Stimulated activated CD8-positive, alpha-beta memory T cell treated with anti-CD3 and anti-CD28 coated beads, Interleukin-7, amount 100 ng/mL, for 48 hours (primary cell): ENCODE measurements around the gene AMIGO1.
"Not testable (repeated sequence)": the region's sequence is repeated elsewhere in the genome, so short reads cannot be mapped to it uniquely, and the experiment has no call there.

Source experiments
- DNase-seq, 2 donors: peaks; one replicate each; pipeline ENCODE4 v3.0.0-alpha.2; 2020; ENCODE audit warnings: low read depth in 1 of 2; ENCODE audit errors: extremely low read depth in 1 of 2

The AMIGO1 gene

GRCh38 chr1:109485001-109485400 is 24.5 kb downstream of the AMIGO1 start:
- no peak for DNase-seq

DNA sequence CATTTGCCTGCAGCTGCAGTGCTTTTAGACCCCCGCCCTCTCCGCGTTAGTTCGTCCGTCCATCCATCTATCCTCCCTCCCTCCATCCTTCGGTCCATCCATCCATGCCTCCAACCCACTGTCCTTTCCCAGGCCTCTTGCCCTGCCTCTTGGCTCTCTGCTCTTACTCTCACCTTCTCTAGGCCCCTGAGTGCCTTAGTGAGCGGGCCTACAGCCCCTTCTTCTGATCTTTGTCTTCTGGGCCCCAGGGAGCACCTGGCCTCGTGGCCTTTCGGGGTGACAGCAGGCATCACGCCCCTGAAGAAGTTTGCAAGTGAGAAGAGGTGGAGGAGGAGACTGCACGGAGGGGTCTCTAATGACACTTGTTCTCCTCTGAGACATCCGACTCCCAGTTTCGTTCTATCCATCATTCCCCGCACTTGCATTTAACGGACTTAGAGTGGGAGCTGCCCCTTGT is 25.0 kb downstream of the AMIGO1 start:
- DNase-seq = no peak

GRCh38 chr1:109483672-109484518 is 25.6 kb downstream of the AMIGO1 start, which contains the start of gene ATXN7L2:
TSS of gene ATXN7L2 (plus strand) at chr1:109483905. CDS start at chr1:109483954, 49 bp downstream.
- DNase-seq = peak; percentile 80 to 88

DNA sequence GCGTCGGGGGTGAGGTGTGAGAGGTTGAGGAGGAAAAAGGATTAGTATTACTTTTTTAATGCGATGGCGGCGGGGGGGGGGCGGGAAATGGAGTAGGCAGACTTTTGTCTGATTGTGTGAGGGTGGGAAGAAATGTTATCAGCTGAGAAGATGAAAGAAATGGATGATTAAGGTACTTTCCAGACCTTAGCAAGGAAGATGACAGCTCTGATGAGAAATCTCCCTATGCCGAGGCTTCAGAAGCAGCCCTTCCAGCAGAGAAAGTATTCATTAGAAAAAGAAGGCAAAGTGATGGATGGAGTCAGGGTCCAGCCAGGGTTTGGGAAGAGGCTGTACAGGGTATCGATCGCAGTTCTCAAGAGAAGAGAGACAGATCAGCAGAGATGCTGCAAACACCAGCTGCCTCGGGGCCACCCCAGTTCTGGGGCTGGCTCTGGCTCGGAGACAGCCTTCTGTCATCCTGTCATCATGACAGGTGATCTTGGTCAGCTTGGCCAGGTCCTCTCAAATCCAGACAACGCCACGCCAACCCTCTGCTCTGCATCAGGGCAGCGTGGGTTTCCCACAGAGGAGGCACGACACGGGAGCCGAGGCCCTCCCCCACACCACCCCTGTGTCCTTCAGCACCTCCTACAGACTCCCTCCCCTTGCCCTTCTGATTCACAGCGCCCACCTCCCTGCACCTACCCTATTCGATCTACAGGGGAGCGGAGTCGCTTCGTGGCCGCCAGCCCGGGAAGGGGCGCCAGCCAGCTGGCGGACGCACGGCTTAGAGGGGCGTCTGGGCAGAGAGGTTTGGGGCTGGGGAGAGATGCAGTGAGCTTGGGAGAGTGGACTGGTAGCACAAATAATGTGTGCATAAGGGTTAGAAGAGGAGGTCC is 26.5 kb downstream of the AMIGO1 start:
- DNase-seq = peak in 1 of 2 donors; percentile 22

GRCh38 chr1:109482242-109482641 is 27.3 kb downstream of the AMIGO1 start:
- no peak for DNase-seq

- DNase-seq = no peak
These were observed 27.9 kb downstream of the AMIGO1 start for GRCh38 chr1:109481646-109482045.

DNA sequence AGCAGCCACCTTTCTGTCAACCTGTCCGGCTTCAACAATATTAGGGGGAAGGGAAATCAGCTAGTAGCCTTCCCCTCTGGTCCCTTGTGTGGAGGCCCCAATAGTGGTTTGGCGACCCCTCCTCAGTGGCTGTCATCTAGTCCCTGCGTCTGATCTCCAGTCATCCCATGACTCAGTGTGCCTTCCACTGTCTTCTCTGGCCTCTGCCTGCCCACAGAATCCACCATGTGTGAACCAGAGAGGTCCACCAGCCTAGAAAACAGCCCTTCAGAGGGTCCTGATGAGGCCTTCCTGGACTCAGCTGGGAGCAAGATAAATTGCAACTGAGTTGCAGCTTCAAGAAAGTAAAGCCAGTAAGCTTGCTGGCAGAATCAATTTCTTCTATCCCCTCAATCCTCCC is 29.6 kb downstream of the AMIGO1 start:
- DNase-seq = no peak

DNA sequence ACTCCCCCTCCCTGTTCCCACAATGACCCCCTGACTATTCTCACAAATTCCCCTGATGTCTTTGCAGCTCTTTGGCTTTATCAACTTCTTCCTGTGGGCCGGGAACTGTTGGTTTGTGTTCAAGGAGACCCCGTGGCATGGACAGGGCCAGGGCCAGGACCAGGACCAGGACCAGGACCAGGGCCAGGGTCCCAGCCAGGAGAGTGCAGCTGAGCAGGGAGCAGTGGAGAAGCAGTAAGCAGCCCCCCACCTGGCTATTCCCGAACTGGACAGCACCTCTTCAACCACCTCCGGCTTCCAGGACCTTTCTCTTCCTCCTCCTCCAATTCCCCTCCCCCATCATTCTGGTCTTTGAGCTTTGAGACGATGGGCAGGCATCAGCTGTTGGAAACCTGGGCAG is 30.2 kb downstream of the AMIGO1 start:
- no peak for DNase-seq

- no peak for DNase-seq
These were observed 30.7 kb downstream of the AMIGO1 start for GRCh38 chr1:109478806-109479205.

DNA sequence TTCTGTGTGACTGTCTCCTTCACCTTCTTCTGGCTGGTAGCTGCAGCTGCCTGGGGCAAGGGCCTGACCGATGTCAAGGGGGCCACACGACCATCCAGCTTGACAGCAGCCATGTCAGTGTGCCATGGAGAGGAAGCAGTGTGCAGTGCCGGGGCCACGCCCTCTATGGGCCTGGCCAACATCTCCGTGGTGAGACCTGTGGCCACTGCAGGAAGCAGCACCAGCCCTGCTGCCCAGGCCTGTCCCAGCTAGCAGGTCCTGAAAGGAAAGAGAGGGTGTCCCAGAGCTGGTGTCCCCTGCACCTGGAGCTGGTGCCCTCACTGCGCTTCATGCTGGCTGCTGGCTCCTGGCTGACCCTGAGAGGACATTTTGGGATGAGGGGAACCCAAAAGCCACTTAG is 31.7 kb downstream of the AMIGO1 start:
- DNase-seq = no peak

DNA sequence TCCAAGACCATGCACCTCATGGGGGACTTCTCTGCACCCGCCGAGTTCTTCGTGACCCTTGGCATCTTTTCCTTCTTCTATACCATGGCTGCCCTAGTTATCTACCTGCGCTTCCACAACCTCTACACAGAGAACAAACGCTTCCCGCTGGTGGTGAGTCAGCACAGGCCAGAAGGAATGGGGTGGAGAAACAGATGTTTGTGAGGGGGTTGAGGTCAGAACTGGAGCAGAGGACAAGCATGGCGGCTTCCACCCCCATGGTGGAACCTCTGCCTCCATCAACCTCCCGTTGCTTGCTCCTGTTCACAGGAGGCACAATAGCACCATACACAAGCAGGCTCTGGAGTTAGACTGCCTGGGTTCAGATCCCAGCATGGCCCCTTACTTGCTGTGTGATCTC is 32.7 kb downstream of the AMIGO1 start:
- DNase-seq = no peak

- no peak for DNase-seq
These were observed 34.3 kb downstream of the AMIGO1 start for GRCh38 chr1:109475261-109475660.

- DNase-seq = no peak
These were observed 34.8 kb downstream of the AMIGO1 start for GRCh38 chr1:109474697-109475096.

GRCh38 chr1:109473284-109474057 is 36.1 kb downstream of the AMIGO1 start:
- not testable (repeated sequence) for DNase-seq

GRCh38 chr1:109472779-109473178 is 36.7 kb downstream of the AMIGO1 start:
- no peak for DNase-seq

DNA sequence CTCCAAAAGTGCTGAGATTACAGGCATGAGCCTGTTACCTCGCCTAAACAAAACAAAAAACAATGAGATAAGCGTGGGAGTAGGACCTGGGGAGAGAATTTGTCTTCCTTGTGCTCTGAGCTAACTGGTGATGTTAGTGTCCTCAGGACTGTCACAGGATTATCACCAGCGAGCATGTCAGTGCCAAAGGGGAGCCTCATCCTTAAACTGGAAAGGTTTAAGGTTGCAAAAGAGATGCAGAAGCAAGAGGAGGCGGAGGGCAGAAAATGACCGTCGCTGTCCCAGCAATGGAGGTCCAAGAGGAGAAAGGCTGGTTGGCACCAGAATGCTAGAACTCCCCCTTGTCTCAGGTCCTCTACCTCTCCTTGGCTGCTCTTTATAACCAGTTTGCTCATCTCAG is 39.3 kb downstream of the AMIGO1 start:
- DNase-seq = no peak

GRCh38 chr1:109468903-109469302 is 40.6 kb downstream of the AMIGO1 start:
- DNase-seq = no peak

- DNase-seq = no peak
These were observed 41.5 kb downstream of the AMIGO1 start for GRCh38 chr1:109468061-109468460.

- no peak for DNase-seq
These were observed 42.2 kb downstream of the AMIGO1 start for GRCh38 chr1:109467301-109467777.

- no peak for DNase-seq
These were observed 42.9 kb downstream of the AMIGO1 start, which contains the start of gene SYPL2 for GRCh38 chr1:109466452-109467300. TSS of gene SYPL2 (plus strand) at chr1:109466546. CDS start at chr1:109466844, 298 bp downstream.
